Stromal cell of bone marrow (primary cell): ENCODE data around the gene L1CAM.

Experiments used
- DNase-seq: peaks from one replicate; pipeline ENCODE4 v3.0.0-alpha.2; 2012; ENCODE audit warnings: low read depth

Gene L1CAM

GRCh38 chrX:153875391-153876111, 10.4 kb downstream of the L1CAM start:
- DNase-seq, result peak; percentile 2

GRCh38 chrX:153874366-153875125, 11.4 kb downstream of the L1CAM start:
- no peak for DNase-seq

- no peak for DNase-seq
Observed at GRCh38 chrX:153874085-153874365, 11.9 kb downstream of the L1CAM start.

GRCh38 chrX:153873282-153874084, 12.5 kb downstream of the L1CAM start:
- DNase-seq, result no peak

- DNase-seq, result no peak
Observed at GRCh38 chrX:153871946-153872878, 13.8 kb downstream of the L1CAM start.

- DNase-seq, result no peak
Observed at GRCh38 chrX:153871451-153871850, 14.5 kb downstream of the L1CAM start.

GRCh38 chrX:153870791-153871360, 15.1 kb downstream of the L1CAM start:
- no peak for DNase-seq

GRCh38 chrX:153870288-153870690, 15.7 kb downstream of the L1CAM start:
- DNase-seq, result no peak

- DNase-seq, result no peak
Observed at GRCh38 chrX:153869473-153870287, 16.3 kb downstream of the L1CAM start.

- DNase-seq, result no peak
Observed at GRCh38 chrX:153868576-153869472, 17.1 kb downstream of the L1CAM start.

GRCh38 chrX:153867671-153868070, 18.3 kb downstream of the L1CAM start:
- DNase-seq, result no peak

- DNase-seq, result no peak
Observed at GRCh38 chrX:153867139-153867538, 18.8 kb downstream of the L1CAM start.

- DNase-seq, result no peak
Observed at GRCh38 chrX:153866302-153867019, 19.5 kb downstream of the L1CAM start.

- no peak for DNase-seq
Observed at GRCh38 chrX:153865685-153866084, 20.3 kb downstream of the L1CAM start.

- DNase-seq, result no peak
Observed at GRCh38 chrX:153865321-153865580, 20.7 kb downstream of the L1CAM start.

- DNase-seq, result no peak
Observed at GRCh38 chrX:153864561-153865320, 21.2 kb downstream of the L1CAM start.

GRCh38 chrX:153864101-153864500, 21.9 kb downstream of the L1CAM start:
- no peak for DNase-seq

- DNase-seq, result no peak
Observed at GRCh38 chrX:153863251-153863991, 22.6 kb downstream of the L1CAM start.
